GM21619 (cell line): Measurements from ENCODE around the gene CDCA8.
"Not testable (repeated sequence)": the region's sequence is repeated elsewhere in the genome, so short reads cannot be mapped to it uniquely, and the experiment has no call there.

Source experiments
- ATAC-seq: cut with Tn5 transposase; IDR thresholded peaks from one replicate; pipeline ENCODE4 v1.9.1; 2021; ENCODE audit not compliant: unreplicated experiment

Gene CDCA8

DNA sequence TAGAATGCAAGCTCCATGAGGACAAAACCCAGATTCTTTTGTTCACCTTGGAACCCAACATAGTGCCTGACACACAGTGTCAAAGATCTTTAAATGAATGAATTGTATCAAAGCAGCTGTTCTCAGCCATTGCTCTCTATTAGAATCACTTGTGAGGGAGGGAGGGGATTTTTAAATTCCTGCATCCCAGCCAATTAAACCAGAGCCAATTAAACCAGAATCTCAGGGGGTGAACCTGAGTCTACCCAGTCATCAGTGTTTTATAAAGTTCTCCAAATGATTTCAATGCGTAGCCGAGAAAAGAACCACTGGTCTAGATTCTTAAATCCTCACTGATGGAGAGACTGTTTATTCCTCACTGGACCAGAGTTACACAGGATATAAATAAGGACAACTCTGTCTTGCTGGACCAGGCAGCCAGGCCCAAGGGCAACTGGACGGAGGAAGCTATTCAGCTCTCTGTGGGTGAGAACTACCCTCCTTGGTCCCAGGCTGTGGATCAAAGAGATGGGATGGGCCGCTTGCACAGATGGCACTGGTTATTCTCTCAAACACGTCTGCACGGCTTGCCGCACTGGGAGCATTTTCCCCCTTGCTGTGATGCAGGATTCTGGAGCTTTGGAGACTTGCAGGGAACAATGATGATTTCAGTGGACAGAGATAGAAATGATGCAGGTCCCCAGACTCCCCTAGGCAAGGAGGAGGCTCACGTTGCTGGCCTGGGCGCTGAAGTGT lies 20.0 kb upstream of the CDCA8 start:
- ATAC-seq: no peak

DNA sequence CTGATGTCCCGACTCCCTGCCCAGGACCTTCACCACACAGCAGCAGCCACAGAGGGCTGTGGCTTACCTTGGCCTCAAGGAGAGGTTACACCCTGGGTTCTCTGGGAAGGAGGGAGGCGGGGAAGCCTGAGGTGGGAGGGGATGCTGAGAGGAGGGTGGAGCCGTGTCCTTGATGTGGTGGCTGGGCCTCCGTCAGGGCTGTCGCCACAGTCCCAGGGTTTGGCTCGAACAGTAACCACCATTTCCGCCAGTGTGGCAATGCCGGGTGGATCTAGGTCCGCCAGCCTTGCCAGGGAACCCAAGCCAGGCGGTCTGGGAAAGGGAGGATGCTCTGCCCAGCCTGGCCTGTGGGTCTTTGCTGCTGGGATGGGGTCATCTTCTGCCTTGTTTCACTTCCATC lies 18.4 kb upstream of the CDCA8 start:
- ATAC-seq: no peak

DNA sequence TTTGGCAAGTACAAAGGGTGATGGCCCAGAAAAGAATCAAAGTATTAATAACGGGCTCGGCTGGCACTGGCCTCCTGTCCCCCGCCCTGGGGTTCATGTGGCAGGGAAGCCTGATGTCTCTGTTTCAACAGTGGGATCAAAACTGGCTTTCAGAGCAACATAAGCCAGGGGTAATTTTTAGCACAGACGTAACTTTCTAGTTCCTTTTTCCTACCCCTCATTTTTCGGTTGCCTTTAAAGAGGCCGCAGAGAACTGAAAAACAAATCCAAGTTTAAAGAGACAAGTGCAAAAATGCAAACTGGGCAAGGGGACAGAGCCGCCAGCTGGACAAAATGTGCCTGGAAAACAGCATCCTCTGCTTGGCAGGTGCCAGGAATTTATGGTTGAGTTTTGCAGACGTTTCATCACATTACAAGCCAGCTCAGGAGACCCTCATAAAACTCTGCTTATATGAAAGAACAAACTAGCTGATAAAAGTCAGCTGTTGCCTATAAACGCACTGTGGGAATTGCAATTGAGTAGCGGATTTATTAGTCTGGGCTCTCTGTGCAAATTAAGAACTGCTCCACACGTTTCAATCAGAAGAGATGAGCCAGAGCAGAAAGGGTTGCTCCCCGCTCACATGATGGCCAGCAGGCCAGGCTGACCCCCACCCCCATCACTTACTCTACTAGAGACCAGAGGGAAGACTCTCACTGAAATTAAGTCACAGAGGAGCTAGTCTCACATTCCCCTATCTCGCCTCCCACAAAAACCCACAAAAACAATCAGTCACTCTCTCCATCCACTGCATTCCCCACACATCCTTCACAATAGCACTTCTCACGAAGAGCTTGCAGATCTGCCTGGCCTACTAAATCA lies 15.8 kb upstream of the CDCA8 start:
- peak; percentile 77 for ATAC-seq

DNA sequence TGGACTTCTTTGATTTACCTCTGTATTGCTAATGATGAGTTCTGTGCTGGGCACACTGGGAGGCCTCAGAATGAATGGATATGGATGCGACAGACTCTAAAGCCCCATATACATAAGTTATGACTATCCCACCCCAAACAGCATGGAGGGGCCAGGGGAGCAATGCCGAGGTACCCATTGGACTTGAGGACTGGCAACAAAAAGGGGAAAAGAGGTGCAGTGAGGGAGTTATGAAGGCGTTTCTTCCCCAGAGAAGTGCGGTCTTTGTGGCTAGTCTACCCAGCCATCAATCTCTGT lies 15.2 kb upstream of the CDCA8 start:
- no peak for ATAC-seq

DNA sequence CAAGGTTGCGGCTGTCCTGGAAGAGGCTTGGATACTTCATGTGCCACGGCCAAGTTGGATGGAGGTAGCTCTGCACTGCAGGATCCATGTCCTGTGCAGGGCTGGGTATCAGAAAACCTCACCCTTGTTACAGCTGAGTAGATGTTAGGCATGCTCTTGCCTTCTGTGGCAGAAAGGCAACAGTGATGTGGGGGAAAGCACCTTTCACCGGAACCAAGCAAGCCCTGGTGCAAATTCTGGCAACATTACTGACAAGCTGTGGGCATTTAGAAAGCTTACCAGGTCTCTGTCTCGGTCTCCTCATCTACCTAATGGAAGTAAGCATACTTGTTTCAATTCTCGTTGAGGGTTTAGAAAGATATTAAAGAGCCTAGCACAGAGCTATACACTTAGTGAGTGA lies 14.5 kb upstream of the CDCA8 start:
- ATAC-seq: no peak

DNA sequence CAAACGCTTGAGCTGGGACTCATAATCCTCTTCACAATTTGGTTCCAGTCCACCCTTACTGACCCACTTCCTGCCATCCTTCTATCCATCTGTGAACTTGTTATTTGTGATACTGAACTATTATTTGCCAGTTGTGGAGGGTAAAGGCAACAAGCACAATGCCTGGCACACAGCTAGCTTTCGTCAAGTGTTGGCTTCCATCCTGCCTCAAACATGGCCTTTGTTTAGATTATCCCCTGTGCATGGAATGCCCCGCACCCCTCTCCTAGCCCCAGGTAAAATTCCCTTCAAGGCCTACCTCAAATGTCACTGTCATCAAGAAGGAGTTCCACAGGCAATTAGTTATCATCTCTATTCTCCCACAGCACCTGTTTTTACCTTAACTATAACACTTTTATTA lies 11.4 kb upstream of the CDCA8 start:
- ATAC-seq: no peak

DNA sequence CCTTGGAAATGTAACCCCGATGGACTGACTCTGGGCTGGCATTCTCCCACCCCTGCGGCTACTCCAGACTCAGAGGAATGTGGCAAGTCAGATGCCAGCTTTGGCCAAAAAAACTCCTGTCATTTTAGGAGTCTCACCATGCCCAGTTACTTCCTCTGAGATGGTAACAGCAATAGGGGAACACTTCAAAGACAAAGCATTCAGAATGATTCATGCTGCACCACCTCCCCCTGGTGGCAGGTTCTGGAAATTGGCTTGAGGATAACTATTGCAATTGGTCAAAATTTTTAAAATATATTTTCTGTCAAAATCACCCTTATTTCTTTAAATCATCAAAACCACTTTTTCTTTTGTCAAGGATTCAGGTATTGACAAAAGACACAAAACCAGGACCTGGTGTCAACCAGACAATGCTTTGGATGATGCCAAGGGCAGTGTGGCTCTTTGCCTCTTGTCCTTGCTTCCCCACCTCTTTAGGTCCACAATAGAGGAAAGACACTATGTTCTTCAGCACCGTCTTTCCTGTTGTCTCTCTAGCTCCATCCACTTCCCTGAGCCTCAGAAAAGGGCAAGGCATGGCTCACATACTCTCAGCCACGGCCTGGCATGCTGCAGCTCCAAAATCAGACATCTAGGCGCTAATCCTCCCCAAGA lies 9.9 kb upstream of the CDCA8 start:
- peak; percentile 61 for ATAC-seq

DNA sequence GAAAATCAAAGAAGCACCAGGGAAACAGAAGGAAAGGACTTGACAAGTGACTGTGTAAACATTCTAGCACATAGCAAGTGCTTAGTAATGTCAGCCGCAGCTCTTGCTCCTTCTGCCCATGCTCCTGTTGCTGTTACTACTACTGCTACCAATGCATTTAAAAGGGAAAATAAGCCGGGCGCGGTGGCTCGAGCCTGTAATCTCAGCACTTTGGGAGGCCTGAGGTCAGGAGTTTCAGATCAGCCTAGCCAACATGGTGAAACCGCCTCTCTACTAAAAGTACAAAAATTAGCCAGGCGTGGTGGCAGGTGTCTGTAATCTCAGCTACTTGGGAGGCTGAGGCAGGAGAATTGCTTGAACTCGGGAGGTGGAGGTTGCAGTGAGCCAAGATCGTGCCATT lies 8.1 kb upstream of the CDCA8 start:
- ATAC-seq: not testable (repeated sequence)

DNA sequence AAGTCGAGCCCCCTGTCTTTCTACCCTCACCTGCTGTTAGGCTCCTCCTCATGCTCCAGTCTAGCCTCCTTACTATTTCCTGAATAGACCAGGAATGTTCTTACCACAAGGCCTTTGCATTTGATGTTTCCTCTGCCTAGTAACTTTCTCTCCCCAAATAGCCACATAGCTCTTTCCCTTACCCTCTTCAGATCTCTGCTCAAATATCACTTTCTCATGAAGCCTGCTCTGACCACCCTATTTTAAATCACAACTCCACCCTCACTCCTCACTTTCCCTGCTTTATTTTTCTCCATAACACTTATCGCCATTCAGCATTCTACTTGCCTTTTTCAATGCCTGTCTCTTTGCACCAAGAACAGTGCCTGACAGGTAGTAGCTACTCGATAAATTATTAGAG lies 6.6 kb upstream of the CDCA8 start:
- no peak for ATAC-seq

DNA sequence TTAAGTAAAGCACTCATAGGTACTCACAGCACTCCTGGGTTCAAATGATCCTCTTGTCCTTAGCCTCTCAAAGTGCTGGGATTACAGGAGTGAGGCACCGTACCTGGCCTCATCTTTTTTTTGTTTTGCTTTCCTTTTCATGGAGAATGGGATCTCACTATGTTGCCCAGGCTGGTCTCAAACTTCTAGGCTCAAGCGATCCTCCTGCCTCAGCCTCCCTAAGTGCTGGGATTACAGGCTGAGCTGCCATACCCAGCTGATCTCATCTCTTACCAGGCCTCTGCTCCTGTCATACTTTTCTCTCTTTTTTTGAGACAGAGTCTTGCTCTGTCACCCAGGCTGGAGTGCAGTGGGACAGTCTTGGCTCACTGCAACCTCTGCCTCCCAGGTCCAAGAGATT lies 4.6 kb upstream of the CDCA8 start:
- ATAC-seq: not testable (repeated sequence)

DNA sequence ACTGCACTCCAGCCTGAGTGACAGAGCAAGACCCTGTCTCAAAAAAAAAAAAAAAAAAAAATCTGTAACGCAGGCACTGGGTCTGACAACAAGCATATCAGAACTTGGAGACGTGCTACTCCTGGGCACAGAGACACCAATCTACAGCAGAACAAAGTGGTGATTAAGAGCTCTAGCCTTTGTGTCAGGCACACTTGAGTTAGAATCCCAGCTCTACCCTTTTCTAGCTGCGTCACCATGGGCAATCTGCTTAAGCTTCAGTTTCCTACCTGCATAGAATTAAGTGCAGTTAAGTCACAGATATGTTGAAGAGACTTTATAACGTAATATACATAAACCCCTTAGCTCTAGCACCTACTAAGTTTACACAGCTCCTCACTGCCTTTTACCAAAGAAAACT lies 3.4 kb upstream of the CDCA8 start:
- ATAC-seq: no peak

DNA sequence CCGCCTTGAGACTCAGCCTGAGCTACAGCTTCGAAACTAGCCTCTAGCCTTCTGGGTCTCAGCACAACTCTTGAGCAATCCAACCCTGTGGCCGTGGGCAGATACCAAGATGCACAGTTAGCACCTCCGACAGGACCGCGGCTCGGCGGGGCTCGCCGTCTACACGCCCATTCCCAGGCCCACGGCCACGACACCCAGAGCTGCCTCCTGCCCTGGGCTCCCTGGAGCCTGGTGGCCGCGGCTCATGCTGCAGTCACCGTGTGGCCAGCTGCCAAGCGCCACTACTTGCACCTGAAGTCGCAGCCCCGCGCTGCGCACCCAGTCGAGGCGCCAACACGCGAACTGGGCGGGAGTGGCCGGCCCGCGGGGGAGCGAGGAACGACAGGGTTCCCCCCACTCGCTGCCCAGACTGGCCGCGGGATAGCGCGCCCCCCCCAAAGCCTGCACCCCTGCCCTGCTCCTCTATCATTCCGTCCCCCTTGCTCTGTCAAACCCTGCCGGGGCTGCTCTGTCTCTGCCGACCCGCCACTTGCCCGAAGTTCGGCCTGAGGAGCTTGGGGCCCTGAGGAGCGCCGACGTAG lies 729 bp upstream of the CDCA8 start:
- peak; percentile 0 for ATAC-seq

DNA sequence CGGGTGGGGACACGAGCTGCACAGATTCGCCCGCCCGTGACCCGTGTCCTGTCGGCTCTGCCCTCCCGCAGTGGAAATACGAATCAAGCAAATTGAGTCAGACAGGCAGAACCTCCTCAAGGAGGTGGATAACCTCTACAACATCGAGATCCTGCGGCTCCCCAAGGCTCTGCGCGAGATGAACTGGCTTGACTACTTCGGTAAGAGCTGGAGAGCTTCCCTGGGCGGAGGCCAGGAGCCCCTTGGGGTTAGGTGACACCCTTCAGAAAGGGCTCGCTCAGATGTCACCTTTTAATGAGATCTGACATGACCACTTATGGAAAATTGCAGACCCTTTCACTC lies 489 bp downstream of the CDCA8 start:
- ATAC-seq: no peak

DNA sequence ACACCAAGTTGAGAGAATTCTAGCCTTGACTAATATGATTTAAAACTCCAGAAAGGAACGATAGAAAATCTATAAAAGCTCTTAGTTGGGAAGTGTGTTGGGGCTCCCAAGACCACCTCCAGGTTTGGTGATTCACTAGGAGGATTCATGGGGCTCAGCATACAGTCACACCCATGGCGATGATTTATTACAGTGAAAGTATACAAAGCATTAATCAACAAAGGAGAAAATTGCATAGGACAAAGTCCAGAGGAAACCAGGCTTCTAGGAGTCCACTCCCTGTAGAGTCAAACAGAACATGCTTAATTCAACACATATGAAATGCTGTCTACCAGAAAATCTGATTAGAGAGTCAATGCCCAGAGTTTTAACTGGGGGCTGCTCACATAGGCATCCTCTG lies 4.8 kb downstream of the CDCA8 start:
- ATAC-seq: no peak

DNA sequence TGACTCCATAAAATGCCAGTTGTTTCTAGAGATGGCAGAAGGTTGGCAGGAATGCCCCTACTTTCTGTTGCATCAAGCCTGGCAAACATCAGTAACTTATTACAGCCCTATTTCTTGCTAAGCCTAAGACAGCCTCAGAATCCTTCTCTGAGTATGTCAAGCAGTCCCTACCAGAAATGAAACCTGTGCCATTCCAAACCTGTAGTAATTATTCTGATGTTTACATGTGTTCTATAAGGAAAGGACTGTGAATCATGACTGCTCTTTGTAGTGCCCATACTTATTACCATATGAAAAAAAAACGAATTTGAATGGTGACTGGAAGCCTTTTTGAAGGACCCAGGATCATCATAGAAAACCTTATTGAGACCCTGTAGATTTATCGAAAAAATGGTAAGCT lies 5.4 kb downstream of the CDCA8 start:
- no peak for ATAC-seq

DNA sequence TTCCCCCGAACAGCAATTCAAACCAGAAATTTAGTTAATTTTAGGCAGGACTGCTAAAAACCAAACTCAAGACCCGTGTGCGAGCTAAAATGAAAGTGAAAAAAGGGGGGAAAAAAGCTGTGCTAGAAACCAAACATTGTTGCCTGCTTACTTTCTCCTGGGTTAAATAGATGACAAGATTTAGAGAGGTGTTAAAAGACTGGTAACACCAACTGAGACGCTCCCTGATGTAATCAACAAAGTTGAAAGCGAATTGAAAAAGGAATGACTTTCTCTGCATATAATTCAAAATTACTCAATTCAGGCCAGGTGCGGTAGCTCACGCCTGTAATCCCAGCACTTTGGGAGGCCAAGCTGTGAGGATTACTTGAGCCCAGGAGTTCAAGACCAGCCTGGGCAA lies 6.8 kb downstream of the CDCA8 start:
- no peak for ATAC-seq

DNA sequence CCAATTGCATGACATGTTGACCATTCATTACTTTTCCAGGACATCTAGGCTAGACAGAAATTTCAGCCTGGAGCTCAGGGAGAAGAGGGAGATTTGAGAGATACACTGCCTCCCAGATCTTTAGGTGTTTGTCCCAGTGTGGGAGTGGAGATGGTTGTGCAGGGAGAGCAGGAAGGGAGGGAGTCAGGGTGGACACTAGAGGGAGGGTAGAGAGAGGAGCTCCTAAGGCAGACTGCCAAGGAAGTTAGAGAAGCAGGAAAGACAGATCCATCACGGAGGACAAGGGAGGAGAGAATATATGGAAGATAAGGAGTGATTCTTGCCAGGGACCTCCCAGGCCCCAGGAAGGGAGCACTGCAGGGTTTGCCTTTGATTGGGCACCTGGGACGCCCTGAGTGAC lies 8.7 kb downstream of the CDCA8 start:
- no peak for ATAC-seq

DNA sequence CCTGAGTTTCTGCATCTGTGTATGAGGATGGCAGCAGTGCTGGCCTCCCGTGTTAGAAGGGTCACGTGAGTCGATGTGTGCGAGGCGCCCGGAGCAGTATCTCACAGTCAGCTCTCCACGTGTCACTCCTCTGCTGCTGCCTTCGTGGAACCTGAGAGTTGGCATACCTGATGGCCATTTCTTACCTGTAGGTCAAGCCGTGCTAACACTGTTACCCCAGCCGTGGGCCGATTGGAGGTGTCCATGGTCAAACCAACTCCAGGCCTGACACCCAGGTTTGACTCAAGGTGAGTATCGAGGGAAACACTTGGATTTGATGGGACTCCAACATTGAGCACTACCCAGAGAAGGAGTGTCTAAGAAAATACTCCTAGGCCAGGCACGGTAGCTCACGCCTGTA lies 10.7 kb downstream of the CDCA8 start:
- no peak for ATAC-seq

DNA sequence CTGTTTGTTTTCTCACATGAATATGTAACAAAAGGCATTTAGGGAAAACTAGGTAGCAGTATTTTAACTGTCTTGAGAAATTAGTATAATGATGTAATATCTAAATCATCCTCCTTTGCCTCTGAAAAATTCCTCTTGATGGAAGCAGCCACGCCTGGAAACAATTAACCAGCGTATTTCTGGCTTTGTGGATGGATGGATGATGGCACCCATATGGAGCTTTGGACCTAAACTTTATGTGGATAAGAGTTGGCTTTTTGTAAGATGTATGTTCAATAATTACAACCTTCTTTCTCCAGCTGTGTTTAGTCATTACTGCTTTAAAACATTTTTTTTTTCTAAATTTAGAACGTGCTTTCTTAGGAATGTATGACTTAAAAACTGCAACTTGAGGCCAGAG lies 12.7 kb downstream of the CDCA8 start:
- ATAC-seq: no peak

DNA sequence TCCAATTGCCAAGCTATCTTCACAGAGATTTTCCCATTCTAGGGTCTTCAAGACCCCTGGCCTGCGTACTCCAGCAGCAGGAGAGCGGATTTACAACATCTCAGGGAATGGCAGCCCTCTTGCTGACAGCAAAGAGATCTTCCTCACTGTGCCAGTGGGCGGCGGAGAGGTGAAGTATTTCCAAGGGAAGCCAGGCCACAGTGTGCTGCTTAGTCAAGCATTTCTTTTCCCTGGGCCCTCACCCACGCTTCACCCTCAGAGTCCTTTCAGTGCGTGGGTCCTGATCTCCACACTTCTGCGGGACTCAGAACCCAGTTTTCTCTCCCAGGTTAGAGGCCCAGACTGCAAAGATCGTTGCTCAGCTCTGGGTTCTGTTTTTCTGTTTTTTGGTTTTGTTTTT lies 13.1 kb downstream of the CDCA8 start:
- no peak for ATAC-seq

DNA sequence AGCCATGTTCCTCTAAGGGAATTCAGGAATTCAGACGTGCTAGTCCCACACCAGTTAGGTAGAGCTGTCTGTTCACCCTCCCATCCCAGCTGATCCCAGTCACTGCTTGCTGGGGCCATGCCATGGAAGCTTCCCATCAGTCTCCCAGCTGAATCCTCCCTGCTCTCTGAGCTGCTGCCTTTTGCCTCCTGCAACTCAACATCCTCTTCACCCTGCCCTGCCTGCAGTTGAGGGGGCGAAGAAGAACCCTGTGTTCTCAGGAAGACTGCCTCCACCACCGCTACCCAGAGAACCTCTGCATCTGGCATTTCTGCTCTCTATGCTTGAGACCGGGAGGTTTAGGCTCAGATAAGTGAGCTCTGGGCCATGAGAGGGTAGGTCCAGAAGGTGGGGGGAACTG lies 16.2 kb downstream of the CDCA8 start:
- no peak for ATAC-seq

DNA sequence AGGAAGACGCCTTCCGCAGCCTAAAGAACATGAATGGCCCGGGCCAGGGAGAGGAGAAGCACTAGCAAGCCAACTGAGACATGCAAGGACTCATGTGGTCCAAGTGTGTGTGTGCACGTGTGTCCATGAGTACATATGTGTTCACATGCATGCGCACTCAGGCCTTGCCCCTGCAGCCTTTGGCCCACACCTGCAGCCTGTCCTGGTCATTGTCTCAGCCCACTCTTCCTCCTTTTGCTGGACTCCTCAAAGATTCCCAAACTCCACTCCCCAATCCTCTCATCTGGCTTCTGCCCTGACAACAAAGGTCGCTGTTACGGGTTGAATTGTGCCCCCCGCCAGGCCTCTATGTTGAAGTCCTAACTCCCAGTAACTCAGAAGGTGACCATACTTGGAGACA lies 21.9 kb downstream of the CDCA8 start:
- no peak for ATAC-seq
